OCI-LY1 (cell line): Measurements from ENCODE around the gene CD70.
A peak's percentile ranks its signal among the peaks of the same experiment; 100 is the strongest.

Source experiments
- H2AFZ ChIP-seq: fragments of 200-600 bp; sonication (generic), shearing (Covaris generic); 2 replicates; pipeline ENCODE4 v1.6.0; 2014; ENCODE audit warnings: antibody characterized with exemption, mild to moderate bottlenecking, low read length
- H3F3A ChIP-seq: fragments of 200-600 bp; sonication (generic), shearing (Covaris generic); 2 replicates; pipeline ENCODE4 v1.6.0; 2014; ENCODE audit warnings: mild to moderate bottlenecking, antibody characterized with exemption, low read length, moderate library complexity; ENCODE audit not compliant: insufficient read depth
- H3K27ac ChIP-seq: fragments of 200-600 bp; sonication (generic); 2 replicates; pipeline ENCODE4 v1.5.1; 2014; ENCODE audit warnings: low read length, mixed run types, mild to moderate bottlenecking, low read depth; ENCODE audit not compliant: poor library complexity, severe bottlenecking
- H3K27me3 ChIP-seq: fragments of 200-600 bp; sonication (generic); 2 replicates; pipeline ENCODE4 v1.6.0; 2014; ENCODE audit warnings: antibody characterized with exemption, mild to moderate bottlenecking, low read length, moderate library complexity; ENCODE audit not compliant: insufficient read depth
- H3K36me3 ChIP-seq: fragments of 200-600 bp; sonication (generic); 2 replicates; pipeline ENCODE4 v1.6.1; 2014; ENCODE audit warnings: mild to moderate bottlenecking, antibody characterized with exemption, low read length, moderate library complexity, mixed read lengths; ENCODE audit not compliant: insufficient read depth
- H3K4me1 ChIP-seq: fragments of 200-600 bp; sonication (generic); 2 replicates; pipeline ENCODE4 v1.5.1; 2014; ENCODE audit warnings: mild to moderate bottlenecking, low read length, moderate library complexity; ENCODE audit not compliant: insufficient read depth, severe bottlenecking
- H3K4me2 ChIP-seq: fragments of 200-600 bp; sonication (generic), shearing (Covaris generic); 2 replicates; pipeline ENCODE4 v1.6.1; 2014; ENCODE audit warnings: low read length
- H3K4me3 ChIP-seq: fragments of 200-600 bp; sonication (generic); 2 replicates; pipeline ENCODE4 v1.5.1; 2014; ENCODE audit warnings: low read length, low read depth, mild to moderate bottlenecking, mixed read lengths; ENCODE audit not compliant: poor library complexity, severe bottlenecking
- H3K79me2 ChIP-seq: fragments of 200-600 bp; shearing (Covaris generic); 2 replicates; pipeline ENCODE4 v1.6.1; 2016; ENCODE audit warnings: mixed run types, low read length, mixed read lengths; ENCODE audit not compliant: insufficient read depth
- H3K9ac ChIP-seq: fragments of 200-600 bp; sonication (generic), shearing (Covaris generic); 2 replicates; pipeline ENCODE4 v1.6.1; 2014; ENCODE audit warnings: mild to moderate bottlenecking, low read length, mixed read lengths
- H3K9me2 ChIP-seq: fragments of 200-600 bp; sonication (generic), shearing (Covaris generic); 2 replicates; pipeline ENCODE4 v1.6.1; 2014; ENCODE audit warnings: low read depth, mild to moderate bottlenecking, low read length, mixed read lengths
- H3K9me3 ChIP-seq: fragments of 200-600 bp; shearing (Covaris generic); 2 replicates; pipeline ENCODE4 v1.6.1; 2014; ENCODE audit warnings: low read length, mixed read lengths
- H4K20me1 ChIP-seq: fragments of 200-600 bp; sonication (generic), shearing (Covaris generic); 2 replicates; pipeline ENCODE4 v1.6.0; 2016; ENCODE audit warnings: mild to moderate bottlenecking, low read length; ENCODE audit not compliant: insufficient read depth
- EZH2 ChIP-seq: fragments of 200-600 bp; sonication (generic), shearing (Covaris generic); IDR thresholded peaks from 2 replicates; pipeline ENCODE4 v1.8.0; 2017; ENCODE audit warnings: borderline replicate concordance, mixed run types, mild to moderate bottlenecking, antibody characterized with exemption, low read length, moderate library complexity, mixed read lengths
- TF ChIP-seq, protein P1 (sequence below): fragments of 200-600 bp; sonication (generic), shearing (Covaris generic); IDR thresholded peaks from 2 replicates; pipeline ENCODE4 v1.5.1; 2017; ENCODE audit warnings: mild to moderate bottlenecking, antibody characterized with exemption, low read length, moderate library complexity, mixed read lengths

The CD70 gene

DNA sequence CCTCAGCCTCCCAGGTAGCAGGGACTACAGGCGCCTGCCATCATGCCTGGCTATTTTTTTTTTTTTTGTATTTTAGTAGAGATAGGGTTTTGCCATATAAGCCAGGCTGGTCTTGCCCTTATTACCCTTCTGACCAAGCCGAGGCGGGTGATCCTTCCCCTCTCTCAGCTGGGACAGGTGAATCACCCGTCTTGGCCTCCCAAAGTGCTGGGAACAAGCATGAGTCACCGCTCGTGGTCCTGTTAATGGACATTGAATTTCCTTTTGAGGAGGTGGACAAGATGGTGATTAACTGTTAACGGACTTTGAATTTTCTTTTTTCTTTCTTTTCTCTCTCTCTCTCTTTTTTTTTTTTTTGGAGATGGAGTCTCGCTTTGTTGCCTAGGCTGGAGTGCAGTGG, 10.6 kb downstream of the CD70 start:
- no peaks in the 10 kb centered on the region for H3K9me3 ChIP-seq
- H3K4me2 ChIP-seq: no peak overlapping the region
- no peaks in the 10 kb centered on the region for H3K79me2 ChIP-seq
- peak overlapping the region; percentile 100 for H3K27ac ChIP-seq
- peaks cover 26% of the 10 kb centered on the region for H3K36me3 ChIP-seq
- TF ChIP-seq, protein P1, sequence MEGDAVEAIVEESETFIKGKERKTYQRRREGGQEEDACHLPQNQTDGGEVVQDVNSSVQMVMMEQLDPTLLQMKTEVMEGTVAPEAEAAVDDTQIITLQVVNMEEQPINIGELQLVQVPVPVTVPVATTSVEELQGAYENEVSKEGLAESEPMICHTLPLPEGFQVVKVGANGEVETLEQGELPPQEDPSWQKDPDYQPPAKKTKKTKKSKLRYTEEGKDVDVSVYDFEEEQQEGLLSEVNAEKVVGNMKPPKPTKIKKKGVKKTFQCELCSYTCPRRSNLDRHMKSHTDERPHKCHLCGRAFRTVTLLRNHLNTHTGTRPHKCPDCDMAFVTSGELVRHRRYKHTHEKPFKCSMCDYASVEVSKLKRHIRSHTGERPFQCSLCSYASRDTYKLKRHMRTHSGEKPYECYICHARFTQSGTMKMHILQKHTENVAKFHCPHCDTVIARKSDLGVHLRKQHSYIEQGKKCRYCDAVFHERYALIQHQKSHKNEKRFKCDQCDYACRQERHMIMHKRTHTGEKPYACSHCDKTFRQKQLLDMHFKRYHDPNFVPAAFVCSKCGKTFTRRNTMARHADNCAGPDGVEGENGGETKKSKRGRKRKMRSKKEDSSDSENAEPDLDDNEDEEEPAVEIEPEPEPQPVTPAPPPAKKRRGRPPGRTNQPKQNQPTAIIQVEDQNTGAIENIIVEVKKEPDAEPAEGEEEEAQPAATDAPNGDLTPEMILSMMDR: no peak
- no peak for TF ChIP-seq EZH2
- H3K4me3 ChIP-seq: no peak overlapping the region
- H3F3A ChIP-seq: peaks cover 20% of the 10 kb centered on the region
- no peaks in the 10 kb centered on the region for H3K9me2 ChIP-seq
- no peaks in the 10 kb centered on the region for H3K27me3 ChIP-seq
- peaks cover 65% of the 10 kb centered on the region for H3K4me1 ChIP-seq
- H2AFZ ChIP-seq: no peak overlapping the region
- no peak overlapping the region for H3K9ac ChIP-seq
- H4K20me1 ChIP-seq: no peaks in the 10 kb centered on the region

DNA sequence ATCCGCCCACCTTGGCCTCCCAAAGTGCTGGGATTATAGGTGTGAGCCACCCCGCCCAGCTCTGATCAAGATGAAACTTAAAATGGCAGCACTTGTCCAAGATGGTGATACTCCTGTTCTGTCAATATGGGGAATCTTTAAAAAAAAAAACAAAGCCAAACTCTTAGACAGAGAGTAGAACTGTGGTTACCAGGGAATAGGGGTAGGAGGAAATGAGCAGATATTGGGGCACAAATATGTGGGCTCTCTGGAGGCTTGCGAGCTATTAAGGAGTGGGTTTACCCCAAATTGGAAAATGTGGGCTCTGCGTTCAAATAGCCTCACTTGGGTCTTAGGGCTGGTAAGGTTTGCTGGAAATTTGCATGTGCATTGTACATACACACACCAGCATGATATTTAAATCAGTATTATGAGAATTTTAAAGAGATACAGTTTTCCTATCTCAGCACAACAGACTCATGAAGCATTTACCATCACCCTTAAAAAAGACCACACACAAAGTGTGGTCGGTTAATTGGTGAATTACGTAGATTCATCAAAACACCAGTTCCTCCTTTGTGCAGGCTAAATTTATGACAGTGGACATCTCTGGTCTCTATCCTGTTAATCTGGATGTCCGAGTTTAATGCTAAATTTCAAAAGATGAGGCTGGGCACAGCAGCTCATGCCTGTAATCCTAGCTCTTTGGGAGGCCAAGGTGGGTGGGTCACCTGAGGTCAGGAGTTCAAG, 11.3 kb downstream of the CD70 start:
- H3K4me2 ChIP-seq: peak overlapping the region; percentile 31; the same call in 1 of the 2 replicates
- peaks cover 67% of the 10 kb centered on the region for H3K4me1 ChIP-seq

DNA sequence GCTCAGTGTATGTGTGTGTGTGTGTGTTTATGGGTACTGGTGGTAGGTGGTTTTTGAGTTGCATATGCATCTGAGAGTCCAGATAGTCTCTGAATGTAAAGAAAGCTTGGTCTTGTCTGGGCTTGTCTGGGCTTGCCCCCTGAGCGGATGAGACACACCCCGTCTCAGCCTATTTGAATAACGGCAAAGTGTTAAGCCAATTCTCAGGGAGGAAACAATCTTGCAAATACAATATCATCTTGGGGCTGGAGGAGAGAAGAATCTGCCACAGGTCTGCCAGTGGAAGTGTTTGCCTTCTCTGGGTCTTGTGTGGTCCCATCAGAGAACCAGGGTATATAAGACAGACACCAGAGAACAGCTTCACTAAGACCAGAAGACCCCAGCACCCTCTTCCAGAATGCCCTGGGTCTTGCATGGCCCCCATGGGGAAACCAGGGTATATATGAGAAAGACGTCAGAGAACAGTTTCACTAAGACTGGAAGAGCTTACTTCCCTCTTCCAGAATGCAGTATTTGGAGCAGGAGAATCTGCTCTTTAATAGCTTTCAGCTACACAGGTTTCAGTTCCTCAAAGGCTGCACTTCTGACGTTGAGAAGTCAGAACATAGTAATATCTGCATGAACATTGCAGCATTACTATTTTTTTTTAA, 13.3 kb downstream of the CD70 start:
- H3K9me3 ChIP-seq: no peaks in the 10 kb centered on the region
- H3F3A ChIP-seq: peaks cover 20% of the 10 kb centered on the region
- H3K79me2 ChIP-seq: no peaks in the 10 kb centered on the region
- H3K9ac ChIP-seq: peak overlapping the region; percentile 78
- no peak overlapping the region for H2AFZ ChIP-seq
- H3K4me3 ChIP-seq: peak overlapping the region; percentile 33
- TF ChIP-seq, protein P1: no peak
- TF ChIP-seq EZH2: no peak
- H3K27me3 ChIP-seq: no peaks in the 10 kb centered on the region
- H3K9me2 ChIP-seq: no peaks in the 10 kb centered on the region
- peaks cover 81% of the 10 kb centered on the region for H3K4me1 ChIP-seq
- no peaks in the 10 kb centered on the region for H4K20me1 ChIP-seq
- H3K27ac ChIP-seq: peak overlapping the region; percentile 100
- H3K4me2 ChIP-seq: peak overlapping the region; percentile 57
- H3K36me3 ChIP-seq: peaks cover 2% of the 10 kb centered on the region; the same call in 1 of the 2 replicates

More for the DNA sequence above, 11.3 kb downstream of the CD70 start:
- TF ChIP-seq, protein P1: no peak
- no peak for TF ChIP-seq EZH2
- no peaks in the 10 kb centered on the region for H3K79me2 ChIP-seq
- no peak overlapping the region for H3K4me3 ChIP-seq
- H3F3A ChIP-seq: peaks cover 20% of the 10 kb centered on the region
- H3K36me3 ChIP-seq: peaks cover 19% of the 10 kb centered on the region
- 0 out of 2 replicates have a peak overlapping the region, but pooled peaks have one; percentile 17 for H3K9ac ChIP-seq
- H3K9me2 ChIP-seq: no peaks in the 10 kb centered on the region
- no peak overlapping the region for H2AFZ ChIP-seq
- peak overlapping the region; percentile 100 for H3K27ac ChIP-seq
- no peaks in the 10 kb centered on the region for H3K27me3 ChIP-seq
- no peaks in the 10 kb centered on the region for H4K20me1 ChIP-seq
- H3K9me3 ChIP-seq: no peaks in the 10 kb centered on the region
